HAP-1 (cell line): ENCODE data around the gene SPIC.
A peak's percentile ranks its signal among the peaks of the same experiment; 100 is the strongest.

Experiments
- DNase-seq, 2 experiments: peaks; one replicate each; pipeline ENCODE4 v3.0.0-alpha.2; 2016 to 2020; ENCODE audit warnings: low spot score in 2 of 2
- H3K27me3 ChIP-seq: fragments of 250-450 bp; sonication (Bioruptor Pico); 2 replicates; pipeline ENCODE4 v1.5.1; 2020; ENCODE audit warnings: low read depth, mild to moderate bottlenecking, moderate library complexity
- H3K36me3 ChIP-seq: fragments of 250-450 bp; sonication (Bioruptor Pico); replicated peaks from 2 replicates; pipeline ENCODE4 v1.5.1; 2020; ENCODE audit warnings: mild to moderate bottlenecking
- H3K4me1 ChIP-seq: fragments of 250-450 bp; sonication (Bioruptor Pico); 2 replicates; pipeline ENCODE4 v1.5.1; 2020; ENCODE audit warnings: mild to moderate bottlenecking
- H3K4me3 ChIP-seq: fragments of 250-450 bp; sonication (Bioruptor Pico); 2 replicates; pipeline ENCODE4 v1.5.1; 2020; ENCODE audit warnings: mild to moderate bottlenecking, moderate library complexity
- H3K9me3 ChIP-seq: fragments of 250-450 bp; sonication (Bioruptor Pico); 2 replicates; pipeline ENCODE4 v1.5.1; 2020; ENCODE audit warnings: mild to moderate bottlenecking, moderate library complexity
- in situ Hi-C: fragments of 300-500 bp; cut with MboI; formaldehyde crosslinking; loops from 3 replicates; pipeline ENCODE4 v1.14.3; 2020; ENCODE audit warnings: low sequenced_read_pairs, inconsistent platforms, mixed read lengths

SPIC gene

DNA sequence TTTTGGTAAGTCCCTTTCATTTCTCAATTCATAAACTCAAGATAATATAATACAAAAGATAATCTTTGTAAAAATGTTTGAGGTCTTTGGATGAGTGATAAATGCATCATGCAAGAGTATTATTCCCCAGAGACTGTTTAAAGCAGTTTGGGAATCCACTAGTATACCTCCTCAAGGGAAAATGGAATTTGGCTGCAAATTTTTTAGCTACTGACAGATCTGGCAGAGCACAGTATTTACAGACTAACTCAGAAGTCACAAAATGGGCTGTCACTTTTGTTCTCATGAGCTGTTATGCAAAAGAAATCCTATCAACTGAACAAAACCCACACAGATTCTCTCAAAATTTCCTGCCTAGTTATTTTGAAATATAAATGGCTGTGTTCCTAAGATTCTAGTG, 9.9 kb downstream of the SPIC start:
- H3K4me1 ChIP-seq: 0 out of 2 replicates have a peak, but pooled peaks cover 2% of the 10 kb centered on the region
- no peak overlapping the region for H3K4me3 ChIP-seq
- H3K27me3 ChIP-seq: 0 out of 2 replicates have a peak, but pooled peaks cover 2% of the 10 kb centered on the region
- no peaks in the 10 kb centered on the region for H3K36me3 ChIP-seq
- in situ Hi-C loops: no loop called here
- no peaks in the 10 kb centered on the region for H3K9me3 ChIP-seq
- DNase-seq: no peak

DNA sequence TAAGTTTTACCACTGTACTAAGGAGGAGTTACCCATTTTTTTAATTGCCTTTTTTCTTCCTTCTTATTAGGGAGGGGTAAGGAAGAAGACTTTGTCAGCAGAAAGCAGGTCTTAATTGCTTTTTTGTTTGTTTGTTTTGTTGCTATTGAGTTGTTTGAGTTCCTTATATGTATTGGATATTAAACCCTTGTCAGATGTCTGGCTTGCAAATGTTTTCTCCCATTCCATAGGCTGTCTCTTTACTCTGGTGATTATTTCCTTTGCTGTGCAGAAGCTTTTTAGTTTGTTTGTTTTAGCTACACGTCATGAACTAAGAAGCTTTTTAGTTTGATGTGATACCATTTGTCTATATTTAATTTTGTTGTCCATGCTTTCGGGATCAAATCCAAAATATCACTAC, 13.3 kb downstream of the SPIC start:
- Histone ChIP-seq H3K9me3 (no peaks in the 10 kb centered on the region), H3K4me3 (no peak overlapping the region), H3K36me3 (no peaks in the 10 kb centered on the region), H3K27me3 (0 out of 2 replicates have a peak, but pooled peaks cover 2% of the 10 kb centered on the region), H3K4me1 (0 out of 2 replicates have a peak, but pooled peaks cover 2% of the 10 kb centered on the region)
- in situ Hi-C loops: no loop called here
- no peak for DNase-seq

DNA sequence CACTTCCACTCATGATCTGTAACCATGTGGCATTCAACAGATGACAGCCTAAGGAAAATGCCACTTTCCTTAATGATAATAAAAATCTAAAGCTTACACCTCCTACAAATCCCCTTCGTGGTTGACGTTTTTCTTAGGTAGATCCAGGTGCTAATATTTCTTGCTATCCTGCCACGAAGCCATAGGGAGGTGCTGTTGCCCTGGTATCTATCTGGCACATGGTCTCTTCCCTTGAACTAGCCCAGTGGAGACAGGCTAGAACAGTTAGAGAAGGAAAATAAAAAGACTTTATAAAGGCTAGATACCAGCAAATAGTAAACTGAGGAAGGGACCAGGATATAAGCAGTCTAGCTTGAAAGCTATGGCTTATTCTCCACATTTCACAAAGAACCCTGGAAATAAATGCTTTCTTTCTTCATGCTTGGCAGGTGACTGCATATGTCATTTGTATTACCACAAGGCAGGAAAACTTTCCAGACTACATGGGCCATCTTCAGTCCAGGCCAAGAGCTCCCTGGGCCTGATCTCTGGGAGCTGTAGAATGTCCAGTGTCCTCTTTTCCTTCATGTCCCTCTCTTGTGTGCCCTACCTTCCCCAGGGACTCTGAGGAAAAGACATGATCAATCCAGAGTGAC, 15.3 kb downstream of the SPIC start:
- H3K36me3 ChIP-seq: no peaks in the 10 kb centered on the region

DNA sequence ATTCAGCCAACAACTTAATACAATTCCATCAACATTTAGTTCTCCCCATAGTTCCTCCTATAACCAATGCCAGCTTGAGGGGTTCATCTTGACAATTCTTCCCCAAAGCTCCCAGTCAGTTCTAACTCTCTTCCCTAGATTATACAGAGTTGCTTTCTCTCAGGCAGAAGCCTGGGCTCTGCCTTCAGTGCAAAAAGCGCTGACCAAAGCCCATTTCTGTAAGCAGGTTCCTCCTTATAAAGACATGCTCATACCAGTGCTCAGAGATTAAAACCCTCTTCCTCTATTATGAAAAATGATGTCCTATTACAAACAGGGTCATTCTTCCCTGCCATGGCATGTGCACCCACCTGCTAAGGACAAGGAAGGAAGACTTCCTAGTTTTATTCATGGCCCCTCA, 16.2 kb downstream of the SPIC start:
- Histone ChIP-seq H3K27me3 (0 out of 2 replicates have a peak, but pooled peaks cover 2% of the 10 kb centered on the region), H3K9me3 (no peaks in the 10 kb centered on the region), H3K36me3 (no peaks in the 10 kb centered on the region)

More for the DNA sequence above, 15.3 kb downstream of the SPIC start:
- H3K4me3 ChIP-seq: no peak overlapping the region
- no peaks in the 10 kb centered on the region for H3K9me3 ChIP-seq
- H3K27me3 ChIP-seq: 0 out of 2 replicates have a peak, but pooled peaks cover 2% of the 10 kb centered on the region
- H3K4me1 ChIP-seq: no peaks in the 10 kb centered on the region
- in situ Hi-C loops: no loop called here
- DNase-seq: peak; percentile 31 to 51

DNA sequence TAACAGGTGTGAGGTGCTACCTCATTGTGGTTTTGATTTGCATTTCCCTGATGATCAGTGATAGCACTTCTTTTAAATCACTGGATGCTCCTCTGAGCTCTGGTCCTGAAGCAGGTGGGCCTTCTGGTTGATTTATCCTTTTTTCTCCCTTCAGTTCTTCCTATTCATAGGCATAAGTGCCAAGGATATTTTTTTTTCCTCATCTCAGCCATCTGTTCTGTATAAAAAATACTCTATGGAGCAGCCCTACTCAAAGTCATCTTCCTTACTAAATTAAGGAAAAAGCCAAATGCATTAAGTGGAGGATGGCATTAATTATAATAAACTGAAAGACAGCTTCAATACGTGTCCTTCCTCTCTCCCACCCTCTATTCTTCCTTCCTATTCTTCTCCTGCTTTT, 18.4 kb downstream of the SPIC start:
- in situ Hi-C loops: no loop called here
- no peaks in the 10 kb centered on the region; the same call in 1 of the 2 replicates for H3K9me3 ChIP-seq
- DNase-seq: no peak
- H3K4me1 ChIP-seq: no peaks in the 10 kb centered on the region
- H3K36me3 ChIP-seq: no peaks in the 10 kb centered on the region
- H3K4me3 ChIP-seq: no peak overlapping the region
- H3K27me3 ChIP-seq: 0 out of 2 replicates have a peak, but pooled peaks cover 2% of the 10 kb centered on the region

More for the DNA sequence above, 16.2 kb downstream of the SPIC start:
- Histone ChIP-seq H3K4me1 (no peaks in the 10 kb centered on the region), H3K4me3 (no peak overlapping the region)
- DNase-seq: no peak
- in situ Hi-C loops: no loop called here

DNA sequence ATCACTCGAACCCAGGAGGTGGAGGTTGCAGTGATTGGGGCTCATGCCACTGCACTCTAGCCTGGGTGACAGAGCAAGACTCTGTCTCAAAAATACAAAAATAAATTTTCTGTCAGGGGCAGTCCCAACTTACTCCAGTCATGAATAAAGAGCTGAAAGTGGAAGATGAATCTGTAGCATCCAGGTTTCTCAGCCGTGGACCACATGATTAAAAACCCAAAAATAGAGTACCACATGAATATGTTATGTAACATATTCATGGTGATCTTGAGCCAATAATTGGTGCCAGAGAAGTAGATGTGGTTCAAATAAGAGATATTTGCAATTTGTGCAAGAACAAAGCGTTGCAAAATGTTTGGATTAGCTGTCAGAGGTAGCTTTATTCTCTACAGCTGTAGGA, 23.1 kb downstream of the SPIC start:
- no peak overlapping the region for H3K4me3 ChIP-seq

DNA sequence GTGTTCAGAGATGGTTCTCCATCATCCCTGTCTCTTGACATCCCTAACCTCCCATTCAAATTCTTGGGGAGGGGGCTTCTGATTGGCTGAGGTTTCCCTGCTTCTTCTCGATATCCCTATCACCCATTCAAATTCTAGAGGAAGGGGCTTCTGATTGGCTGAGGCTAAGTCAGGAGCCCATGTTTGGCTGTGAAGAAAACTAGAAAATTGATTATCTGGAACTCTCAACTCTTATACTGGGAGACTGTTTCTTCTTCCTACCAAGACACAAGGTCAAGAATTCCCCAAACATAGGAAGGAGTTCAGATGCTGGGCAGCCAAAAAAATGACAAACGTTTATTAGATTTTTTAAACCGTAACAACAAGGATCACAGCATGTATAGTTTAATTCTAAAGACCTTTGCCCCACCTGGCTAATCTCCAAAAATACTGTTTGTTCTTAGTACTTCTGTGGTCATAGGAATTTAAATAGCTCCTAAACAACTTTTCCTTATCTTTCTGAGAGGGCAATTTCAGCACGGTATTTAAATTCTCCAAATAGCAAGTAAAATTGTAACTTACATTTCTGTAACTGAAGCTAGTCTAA, 26.4 kb downstream of the SPIC start:
- H3K4me1 ChIP-seq: no peaks in the 10 kb centered on the region; the same call in 1 of the 2 replicates
- in situ Hi-C loops: no loop called here
- no peak for DNase-seq
- H3K36me3 ChIP-seq: no peaks in the 10 kb centered on the region
- H3K27me3 ChIP-seq: 0 out of 2 replicates have a peak, but pooled peaks cover 4% of the 10 kb centered on the region
- H3K4me3 ChIP-seq: no peak overlapping the region
- no peaks in the 10 kb centered on the region; the same call in 1 of the 2 replicates for H3K9me3 ChIP-seq

More for the DNA sequence above, 23.1 kb downstream of the SPIC start:
- no peaks in the 10 kb centered on the region; the same call in 1 of the 2 replicates for H3K4me1 ChIP-seq
- H3K36me3 ChIP-seq: no peaks in the 10 kb centered on the region
- DNase-seq: no peak
- in situ Hi-C loops: no loop called here
- H3K27me3 ChIP-seq: 0 out of 2 replicates have a peak, but pooled peaks cover 4% of the 10 kb centered on the region
- H3K9me3 ChIP-seq: no peaks in the 10 kb centered on the region; the same call in 1 of the 2 replicates

DNA sequence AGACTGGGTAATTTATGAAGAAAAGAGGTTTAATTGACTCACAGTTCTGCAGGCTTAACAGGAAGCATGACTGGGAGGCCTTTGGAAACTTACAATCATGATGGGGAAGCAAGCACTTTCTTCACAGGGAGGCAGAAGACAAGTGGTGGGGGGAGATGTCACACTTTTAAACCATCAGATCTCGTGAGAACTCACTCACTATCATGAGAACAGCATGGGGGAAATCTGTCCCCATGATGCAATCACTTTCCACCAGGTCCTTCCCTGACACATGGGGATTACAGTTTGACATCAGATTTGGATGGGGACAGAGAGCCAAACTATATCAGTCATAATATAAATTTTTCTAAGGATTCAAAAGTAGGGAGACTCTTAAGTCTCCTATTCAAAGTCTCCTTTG, 46.0 kb downstream of the SPIC start:
- Histone ChIP-seq H3K36me3 (no peaks in the 10 kb centered on the region), H3K9me3 (no peaks in the 10 kb centered on the region), H3K27me3 (no peaks in the 10 kb centered on the region), H3K4me3 (no peak overlapping the region), H3K4me1 (no peaks in the 10 kb centered on the region)
- no peak for DNase-seq
- in situ Hi-C loops: no loop called here

DNA sequence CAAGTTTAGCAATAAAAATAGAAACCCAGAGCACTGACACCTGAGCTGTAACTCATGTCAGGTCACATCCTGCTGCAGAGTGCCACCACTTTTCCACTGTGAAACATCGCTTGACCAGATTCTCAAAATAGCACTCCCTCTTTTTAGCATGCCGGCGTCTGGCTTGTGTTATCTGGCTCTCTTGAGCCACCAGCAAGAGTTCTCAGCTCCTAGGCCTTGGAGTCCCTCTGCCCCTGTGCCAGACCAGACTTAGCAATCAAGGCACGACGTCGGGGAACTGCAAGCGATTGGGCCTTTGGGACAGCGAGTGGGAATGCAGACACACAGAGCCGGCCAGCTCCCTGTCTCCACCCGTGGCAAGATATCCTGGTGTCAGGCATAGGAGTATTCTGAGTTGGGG, 52.5 kb downstream of the SPIC start:
- no peaks in the 10 kb centered on the region for H3K4me1 ChIP-seq
- no peak for DNase-seq
- no peaks in the 10 kb centered on the region for H3K36me3 ChIP-seq
- no peak overlapping the region for H3K4me3 ChIP-seq
- in situ Hi-C loops: no loop called here
- H3K9me3 ChIP-seq: no peaks in the 10 kb centered on the region
- no peaks in the 10 kb centered on the region for H3K27me3 ChIP-seq

DNA sequence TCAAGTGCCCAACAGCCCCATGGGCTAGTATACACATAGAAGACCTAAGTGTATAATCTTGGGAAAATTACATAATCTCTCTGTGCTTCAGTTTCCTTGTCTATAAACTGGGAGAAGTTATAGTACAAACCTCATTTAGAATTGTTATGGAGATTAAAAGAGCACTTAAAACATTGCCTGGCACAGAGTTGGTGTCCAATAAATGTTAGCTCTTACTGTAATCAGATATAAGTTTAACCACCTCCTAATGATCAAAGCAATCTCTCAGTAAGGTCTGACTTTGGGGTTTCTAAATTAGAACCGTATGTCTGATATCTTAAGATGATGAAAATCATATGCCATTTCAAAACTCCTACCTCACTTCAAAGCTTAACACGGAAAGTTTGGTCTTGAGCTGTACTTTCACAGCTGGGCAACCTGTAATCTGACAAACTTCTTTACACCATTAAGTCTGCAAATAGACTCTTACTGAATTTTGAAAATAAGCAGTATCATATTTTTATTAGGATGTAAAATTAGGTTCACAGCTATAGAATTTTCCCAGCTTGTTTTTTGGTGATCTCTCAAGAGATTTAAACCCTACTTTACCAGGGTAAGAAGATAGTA, 61.0 kb downstream of the SPIC start:
- Histone ChIP-seq H3K9me3 (no peaks in the 10 kb centered on the region), H3K4me3 (no peak overlapping the region), H3K27me3 (no peaks in the 10 kb centered on the region), H3K36me3 (no peaks in the 10 kb centered on the region), H3K4me1 (no peaks in the 10 kb centered on the region)
- DNase-seq: peak in 1 of 2 experiments; percentile 27
- in situ Hi-C loops: no loop called here
